Measurements from ENCODE around the gene DPYSL4.

Gene DPYSL4

DNA sequence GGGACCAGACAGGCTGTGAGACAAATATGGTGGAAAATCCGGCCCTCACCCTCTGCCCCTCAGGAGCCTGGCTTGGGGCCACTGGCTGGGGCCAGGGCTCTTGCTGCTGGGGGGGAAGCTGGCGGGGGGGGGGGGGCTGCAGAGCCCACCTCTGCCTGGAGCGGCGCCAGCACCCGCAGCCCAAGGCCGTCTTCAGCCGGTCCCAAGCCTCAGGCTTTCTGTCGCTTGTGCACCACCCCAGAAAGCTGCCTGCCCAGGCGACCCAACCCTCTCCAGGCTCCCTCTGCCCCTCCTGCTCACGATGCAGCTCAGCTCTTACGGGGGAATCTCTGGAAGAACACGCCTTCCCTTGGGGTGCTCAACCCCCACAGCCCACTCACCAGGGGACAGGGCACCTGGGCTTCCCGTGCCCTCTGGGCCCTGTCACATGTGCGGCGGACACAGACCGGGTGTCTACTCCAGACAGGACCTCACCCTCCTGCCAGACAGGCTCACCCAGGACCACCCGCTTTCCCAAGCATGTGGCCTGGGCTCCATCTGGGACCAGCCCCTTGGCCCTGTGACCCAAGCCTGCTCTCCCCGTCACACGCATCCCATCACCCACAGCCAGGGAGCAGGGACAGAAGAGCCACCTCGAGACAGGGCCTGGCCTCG is 43.9 kb downstream of the DPYSL4 start:
- no peak for DNase-seq

DNA sequence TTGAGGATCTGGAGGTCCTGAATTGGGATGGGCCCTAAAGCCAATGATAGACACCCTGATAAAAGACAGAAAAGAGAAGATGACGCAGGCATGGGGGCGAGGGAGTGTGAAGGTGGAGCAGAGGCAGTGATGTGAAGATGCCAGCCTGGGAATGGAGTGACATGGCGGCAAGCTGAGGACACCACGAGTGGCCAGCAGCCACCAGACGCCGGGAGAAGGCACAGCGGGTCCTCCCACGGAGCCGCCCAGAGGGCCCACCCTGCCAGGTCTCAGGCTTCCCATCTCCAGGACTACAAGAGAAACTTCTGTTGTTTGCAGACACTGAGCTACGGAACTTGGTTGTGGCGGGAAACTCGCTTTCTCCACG is 44.9 kb downstream of the DPYSL4 start:
- DNase-seq = no peak

DNA sequence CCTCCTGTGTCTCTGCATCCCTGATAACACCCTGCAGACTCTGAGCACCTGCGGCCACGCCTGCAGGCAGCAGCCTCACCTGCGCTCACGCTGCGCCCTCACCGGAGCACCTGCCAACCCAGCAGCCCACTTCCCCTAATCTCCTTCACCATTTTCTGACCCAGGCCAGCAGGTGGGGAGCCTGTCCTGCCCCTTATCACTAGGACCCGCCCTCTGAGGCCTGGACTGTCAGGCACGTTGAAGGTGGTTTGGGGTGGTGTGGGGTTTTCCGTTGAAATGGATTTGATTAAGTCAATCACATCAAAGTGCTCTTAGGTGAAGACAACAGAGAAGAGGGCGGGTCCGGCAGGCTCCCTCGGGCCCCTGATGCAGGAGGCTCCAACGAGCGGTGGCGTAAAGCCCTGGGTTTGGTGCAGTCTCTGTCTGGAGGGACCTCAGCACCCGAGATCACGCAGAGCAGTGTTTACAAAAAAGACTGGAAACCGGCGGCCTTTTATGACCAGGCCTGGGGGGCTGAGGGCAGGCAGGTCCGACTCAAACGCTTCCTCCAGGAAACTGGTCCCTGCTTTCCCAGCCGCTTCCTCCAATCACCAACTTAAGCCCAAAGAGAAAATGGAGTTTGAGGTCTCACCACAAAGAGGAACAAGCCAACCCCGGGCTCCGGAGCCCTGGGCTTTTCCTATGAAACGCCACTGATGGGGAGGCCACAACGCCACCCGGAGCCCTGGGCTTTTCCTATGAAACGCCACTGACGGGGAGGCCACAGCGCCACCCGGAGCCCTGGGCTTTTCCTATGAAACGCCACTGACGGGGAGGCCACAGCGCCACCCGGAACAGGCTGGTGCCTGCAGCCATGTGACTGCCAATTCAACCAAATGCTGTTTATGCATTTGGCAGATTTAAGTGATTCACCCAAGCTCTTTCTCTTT is 45.5 kb downstream of the DPYSL4 start:
- DNase-seq = peak; percentile 60

DNA sequence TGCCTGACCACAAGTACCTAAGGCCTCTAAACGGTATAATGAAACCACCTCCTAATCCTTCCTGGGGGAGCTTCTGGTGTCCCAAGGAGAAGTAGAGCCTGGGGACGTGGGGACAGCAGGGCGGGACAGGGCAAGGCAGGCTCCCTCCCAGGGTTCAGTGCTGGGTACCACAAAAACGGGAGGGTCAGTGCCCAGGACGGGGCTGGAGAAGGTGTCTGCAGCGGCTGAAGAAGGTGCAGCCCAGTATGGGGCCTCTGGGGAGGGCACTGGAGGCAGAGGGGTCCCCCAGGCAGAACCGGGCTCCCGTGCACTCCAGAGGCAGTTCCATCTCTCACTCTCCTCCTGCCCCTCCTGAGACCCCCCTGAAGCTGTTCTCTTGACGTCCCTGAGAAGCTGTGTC is 46.2 kb downstream of the DPYSL4 start:
- DNase-seq = no peak

DNA sequence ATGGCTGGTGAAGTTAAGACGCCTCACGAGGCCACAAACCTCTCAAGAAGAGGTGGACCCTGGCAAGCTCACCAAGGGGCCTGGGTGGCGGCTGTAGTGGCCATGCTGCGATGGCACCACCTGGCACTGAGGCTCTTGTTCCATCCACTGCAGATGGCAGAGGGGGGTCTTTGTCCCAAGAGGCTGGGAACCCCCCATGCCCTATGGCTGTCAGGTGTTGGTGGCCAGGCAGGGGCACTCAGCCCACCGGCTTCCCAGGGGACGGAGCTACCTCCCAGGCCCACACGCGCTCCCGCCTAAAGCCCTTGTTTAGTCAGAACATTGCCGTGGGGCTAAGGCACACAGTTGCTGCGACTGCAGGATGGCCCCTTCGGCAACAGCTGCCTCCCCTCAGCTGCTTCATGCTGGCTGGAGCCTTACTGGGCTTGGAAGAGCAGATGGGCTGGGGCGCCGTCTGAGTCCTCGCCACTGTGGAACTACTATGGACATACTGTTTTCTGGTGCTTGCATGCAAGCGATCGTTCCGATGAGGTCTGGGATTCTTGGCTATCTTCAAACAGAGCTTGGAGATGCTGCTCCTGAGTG is 46.8 kb downstream of the DPYSL4 start:
- DNase-seq = no peak

DNA sequence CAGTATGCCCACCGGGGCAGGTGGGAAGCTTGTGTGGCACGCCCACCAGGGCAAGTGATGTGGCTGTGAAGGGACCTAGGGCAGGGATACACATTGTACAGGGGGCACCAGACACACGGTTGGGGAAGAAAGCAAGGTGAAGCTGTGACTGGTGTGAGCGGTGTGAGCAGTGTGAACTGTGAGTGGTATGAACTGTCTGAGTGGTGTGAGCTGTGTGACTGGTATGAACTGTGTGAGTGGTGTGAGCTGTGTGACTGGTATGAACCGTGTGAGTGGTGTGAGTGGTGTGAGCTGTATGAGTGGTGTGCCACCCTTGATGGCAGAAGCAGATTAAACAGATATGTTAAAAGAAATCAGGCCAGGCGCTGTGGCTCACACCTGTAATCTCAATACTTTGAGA is 48.1 kb downstream of the DPYSL4 start:
- DNase-seq = no peak

DNA sequence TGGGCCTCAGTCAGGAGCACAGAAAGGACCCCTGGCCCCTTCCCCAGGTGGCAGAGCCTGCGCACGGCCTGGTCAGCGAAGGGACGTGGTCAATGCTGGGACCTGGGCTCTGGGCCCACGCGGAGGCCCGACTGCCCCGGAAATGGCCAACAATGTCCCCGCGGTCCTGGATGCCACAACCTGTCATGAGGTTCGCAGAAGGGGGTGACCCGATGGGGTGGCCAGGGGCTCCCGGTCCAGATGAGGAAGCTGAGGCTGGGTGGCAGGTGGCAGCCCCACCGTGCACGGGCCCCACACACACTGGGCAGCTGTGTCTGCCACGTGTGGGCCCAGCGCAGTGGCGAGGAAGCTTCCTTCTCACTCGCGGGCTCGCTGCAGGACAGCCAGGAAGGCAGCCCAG is 49.4 kb downstream of the DPYSL4 start:
- DNase-seq = no peak

DNA sequence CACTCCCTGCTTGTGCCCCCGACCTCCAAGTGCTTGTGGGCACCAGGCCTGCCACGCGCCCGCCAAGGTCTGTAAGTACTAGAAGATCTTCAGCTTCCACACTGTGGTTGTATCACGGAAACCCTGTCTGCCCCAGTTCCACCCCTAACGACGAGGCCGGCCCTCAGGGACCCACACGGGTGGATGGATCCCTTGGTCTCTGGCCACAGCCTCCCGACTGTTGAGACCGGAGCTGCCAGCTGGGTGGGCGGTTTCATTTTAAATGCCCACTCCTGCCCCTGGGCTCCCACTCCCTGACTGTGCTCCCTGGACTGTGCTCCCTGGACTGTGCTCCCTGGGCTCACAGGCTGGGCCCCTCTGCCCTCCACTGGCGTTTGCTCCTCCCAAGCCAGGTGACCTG is 50.1 kb downstream of the DPYSL4 start:
- no peak for DNase-seq

DNA sequence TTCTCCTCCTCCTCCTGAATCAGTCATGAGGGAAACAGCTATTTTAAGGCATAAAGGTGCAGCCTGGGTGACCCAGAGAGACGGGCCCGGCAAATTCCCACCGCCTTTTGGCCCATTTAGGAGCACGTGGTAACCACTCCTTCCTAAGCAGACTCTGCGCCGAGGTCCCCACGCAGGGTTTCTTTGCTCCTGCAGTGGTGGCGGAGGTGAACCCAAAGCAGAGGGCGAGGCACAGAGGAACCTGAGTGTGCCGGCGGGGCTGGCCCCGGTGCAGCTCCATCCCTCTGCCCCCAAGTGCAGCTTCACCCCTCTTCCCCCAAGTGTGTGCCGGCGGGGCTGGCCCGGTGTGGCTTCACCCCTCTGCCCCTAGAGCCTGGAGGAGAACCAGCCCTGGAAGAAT is 50.6 kb downstream of the DPYSL4 start:
- no peak for DNase-seq

DNA sequence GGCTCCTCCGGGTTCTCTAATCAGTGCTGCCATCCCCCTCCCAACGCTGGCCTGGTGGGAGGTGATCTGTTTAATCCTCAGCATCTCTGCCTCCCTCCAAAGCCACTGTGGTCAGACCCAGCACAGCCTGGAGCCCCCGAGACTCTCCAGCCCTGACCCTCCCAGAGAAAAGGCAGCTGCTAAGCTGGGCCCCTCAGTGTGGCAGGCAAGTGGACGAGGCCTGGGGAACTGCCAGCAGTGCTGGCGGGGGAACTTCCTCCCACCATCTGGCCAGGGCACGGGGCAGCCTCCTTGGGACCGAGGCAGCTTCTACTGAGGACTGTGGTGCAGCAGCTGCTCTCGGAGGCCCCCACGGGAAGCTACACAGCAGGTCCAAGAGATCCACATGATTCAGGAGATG is 51.1 kb downstream of the DPYSL4 start:
- DNase-seq = no peak

DNA sequence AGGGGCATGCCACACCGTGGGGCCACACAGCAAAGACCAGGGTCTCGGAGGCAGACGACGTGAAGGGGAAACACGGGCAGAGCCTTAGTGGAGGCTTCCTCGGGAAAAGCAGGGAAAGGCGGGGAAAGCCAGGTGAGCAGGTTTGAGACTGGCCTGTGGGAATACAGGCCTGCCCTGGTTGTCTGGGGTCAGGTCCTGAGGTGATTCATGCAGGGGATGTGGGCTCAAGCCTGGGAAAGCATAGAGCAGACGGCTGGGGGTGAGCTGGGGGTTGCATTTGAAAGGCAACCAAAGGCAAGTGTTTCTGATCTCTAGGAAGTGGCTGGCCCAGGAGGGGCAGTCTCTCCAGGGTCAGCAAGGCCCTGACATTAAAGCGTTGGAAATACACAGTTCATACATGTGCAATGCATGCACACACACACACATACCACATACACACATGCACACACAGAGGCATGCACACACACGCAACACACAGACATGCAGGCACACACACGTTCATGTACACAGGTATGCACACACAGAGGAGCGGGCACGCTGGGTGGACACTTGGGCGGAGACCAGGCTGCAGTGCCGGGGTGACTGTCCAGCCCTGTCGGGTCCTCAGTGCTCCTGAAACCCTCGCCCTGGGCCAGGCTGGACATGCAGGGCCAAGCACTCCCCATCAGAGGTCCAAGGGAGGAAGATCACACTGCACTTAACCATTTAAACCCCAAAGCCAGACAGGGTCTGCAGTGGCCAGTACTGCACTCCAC is 51.8 kb downstream of the DPYSL4 start:
- no peak for DNase-seq

DNA sequence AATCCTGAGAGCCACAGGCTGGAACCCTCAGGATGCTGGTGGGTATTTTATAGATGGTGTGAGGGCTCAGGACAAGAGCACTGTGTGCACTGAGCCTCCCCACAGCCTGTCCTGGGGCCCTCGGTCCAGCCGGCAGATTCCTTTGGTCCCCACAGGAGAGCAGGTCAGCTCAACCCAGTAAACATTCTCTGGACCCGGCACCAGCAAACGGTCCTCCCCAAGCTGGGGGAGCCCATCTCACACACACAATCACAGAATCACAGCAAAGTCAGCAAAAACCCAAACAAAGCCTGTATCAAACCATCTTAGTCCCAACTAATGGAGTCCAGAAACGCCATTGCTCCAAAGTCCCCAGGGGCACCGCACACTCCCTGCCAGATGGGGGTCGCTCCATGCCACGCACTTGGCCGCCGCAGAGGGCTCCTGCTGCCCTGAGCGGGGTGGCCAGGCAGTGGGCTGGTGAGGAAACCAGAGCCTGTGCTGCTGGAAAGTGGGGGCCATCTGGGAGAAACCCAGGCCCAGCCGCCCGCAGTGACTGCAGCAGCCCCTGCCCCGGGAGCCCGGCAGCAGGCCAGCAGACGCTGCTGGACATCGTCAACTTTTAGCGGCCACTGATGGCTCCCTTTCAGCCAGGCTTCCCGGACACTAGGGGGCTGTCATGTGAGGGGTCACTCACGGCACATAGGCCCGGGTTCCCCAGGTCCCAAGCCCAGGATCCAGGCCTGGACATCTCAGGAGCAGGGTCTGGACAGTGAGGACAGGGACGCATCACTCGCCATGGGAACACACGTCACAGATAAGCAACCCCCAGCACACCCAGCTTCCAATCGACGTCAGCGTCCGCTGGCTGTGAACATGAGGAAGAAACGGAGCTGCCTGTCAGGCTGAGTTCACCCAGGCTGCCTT is 52.6 kb downstream of the DPYSL4 start:
- DNase-seq = no peak

DNA sequence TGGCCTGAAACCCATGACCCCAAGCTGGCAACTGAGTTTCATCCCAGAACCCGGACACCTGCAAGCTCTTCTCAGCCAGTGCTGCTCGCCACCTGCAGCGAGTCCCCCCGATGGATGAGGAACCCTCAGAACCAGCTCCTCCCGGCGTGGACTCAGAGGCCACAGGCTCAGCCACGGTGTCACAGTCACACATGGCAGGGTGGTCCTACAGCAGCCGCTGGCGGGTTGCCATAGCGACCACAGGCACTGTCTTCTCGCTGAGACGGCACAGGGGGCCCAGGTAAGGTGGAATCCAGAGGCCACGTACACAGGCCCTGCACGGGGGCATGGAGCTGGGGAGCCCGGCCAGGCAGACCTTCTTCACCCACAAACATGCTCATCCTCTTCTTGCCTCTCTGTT is 53.4 kb downstream of the DPYSL4 start:
- DNase-seq = no peak

DNA sequence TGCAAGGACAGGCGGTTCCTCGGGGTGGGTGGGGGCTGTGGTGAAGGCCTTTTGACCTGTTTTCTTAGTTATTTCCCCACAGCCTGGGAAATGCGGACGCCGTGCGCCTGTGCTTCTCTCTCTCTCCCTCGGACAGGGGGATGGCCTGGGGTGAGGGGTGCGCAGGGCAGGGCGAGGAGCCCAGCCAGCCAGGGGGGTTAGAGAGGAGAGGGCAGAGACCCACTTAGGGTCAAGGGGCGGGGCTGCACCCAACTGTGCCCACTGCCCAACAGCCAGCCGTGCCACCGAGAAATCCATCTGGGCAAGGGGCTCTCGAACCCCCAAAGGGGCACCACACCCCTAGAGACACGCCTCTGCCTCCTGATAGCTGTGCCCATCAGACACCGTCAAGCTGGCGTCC is 53.8 kb downstream of the DPYSL4 start:
- DNase-seq = no peak

DNA sequence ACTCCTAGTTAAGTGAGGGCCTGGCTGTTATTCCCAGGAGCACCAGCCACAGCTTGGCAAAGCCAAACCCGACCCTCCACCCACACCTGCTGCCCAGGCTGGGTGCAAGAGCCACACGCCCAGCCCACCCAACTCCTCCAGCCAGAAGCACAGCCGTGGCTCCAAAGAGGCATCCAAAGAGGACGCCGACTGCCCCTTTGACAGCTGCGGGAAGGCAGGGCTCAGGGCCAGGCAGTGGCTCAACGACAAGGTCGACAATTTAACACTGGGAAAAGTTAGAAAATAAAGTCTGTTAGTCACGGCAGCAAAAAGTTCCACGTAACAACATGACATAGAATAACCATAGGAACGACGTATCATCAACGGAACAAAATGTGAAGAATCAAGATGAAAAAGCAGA is 54.3 kb downstream of the DPYSL4 start:
- DNase-seq = no peak

DNA sequence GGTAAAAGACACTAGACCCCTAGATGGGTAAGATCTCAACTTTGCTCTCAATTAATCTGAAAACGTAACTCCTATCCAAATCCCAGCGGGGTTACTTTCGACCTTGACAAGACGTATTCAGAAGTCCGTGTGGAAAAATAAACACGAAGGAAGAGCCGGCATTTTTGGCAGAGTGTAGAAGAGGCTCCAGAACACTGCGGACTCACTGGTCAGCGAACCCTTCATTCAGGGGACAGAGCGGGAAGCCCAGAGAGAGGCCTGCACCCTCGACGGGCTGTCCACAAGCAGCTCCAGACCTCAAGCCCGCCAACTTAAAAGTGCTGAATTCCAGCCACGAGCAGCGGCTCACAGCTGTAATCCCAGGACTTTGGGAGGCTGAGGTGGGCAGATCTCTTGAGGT is 54.7 kb downstream of the DPYSL4 start:
- no peak for DNase-seq

DNA sequence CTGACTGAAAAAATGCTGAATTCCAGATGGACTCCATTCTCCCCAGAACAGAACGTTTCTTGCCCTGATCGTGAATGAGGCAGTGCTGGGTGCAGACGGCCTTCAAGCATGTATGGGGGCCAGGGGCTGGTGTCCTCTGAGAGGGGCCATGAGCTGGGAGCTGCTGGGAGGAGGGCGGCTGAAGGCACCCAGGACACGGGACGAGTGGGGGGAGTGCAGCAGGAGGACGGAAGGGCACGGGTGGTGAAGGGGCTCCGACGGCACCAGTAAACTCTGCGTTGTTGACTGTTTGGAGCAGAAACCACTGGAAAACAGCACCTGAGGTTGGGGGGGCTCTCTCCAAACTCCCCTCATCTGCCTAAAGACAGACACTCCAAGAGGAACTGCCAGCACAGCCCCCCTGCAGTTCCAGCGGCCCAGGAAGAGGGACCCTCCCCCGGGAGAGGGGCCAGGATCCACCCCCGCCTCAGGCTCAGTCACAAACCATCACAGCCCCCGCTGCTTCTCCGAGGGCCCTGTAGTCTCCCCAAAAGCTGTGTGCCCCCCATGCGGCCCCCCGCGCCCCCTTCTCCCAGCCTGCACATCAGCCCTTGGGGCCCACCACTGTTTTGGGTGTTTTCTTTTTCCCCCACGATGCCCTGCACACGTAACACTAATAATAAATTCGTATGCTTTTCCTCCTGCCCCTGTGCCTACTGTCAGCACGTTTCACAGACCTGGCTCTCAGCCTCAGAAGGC is 55.5 kb downstream of the DPYSL4 start:
- DNase-seq = no peak

DNA sequence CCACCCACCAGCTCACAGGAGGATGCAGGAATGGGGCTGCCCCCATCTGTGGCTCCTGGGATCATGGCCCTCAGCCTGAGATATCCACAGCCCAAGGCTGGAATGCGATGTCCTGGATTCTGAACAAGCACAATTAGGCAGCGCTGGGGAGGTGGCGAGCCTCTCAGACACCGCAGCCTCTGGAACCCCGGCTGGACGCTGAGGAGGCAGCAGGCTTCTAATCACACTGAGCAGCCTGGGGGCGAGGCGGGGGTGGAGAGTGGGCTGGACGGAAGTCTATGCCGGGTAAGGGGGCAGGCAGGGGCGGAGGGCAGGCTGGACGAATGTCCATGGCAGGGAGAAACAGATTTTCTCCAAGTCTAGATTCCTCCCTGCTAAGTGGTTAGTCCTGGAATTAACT is 56.4 kb downstream of the DPYSL4 start:
- DNase-seq = no peak

DNA sequence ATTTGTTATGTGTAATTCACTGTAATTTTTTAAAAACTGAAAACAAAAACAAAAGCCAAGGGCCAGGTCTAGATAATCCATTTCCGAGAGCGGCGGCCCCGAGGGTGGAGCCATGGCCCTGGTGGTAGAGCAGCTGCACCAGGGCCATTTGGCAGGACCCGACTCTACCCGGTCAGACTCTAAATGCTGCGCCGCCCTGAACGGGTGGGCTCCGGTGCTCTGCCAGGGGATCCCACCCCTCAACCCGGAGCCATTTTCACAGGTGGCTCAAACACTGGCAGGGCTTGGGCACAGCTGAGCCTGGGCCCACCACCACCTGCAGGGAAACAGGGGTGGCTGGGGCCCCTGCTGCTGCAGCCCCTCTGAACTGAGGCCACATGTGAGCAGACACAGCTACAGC is 56.9 kb downstream of the DPYSL4 start:
- DNase-seq = no peak

DNA sequence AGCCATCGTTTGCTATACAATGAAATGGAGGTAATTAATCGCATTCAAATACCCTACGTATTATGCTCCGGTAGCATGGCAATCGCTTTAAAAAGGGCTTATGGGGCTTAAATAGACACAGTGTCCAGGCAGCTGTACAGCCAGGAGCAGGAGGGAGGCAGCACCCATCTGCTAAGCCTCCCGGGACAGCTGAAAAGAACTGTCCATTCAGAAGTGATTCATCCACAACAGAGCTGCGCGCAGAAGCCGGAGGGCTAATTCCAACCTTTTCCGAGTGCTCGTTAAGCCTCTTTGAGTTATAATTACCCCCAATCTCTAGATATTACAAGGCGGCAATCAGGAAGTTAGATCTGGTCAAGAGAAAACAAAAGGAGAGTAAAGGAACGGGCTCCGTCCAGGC is 58.3 kb downstream of the DPYSL4 start:
- no peak for DNase-seq

DNA sequence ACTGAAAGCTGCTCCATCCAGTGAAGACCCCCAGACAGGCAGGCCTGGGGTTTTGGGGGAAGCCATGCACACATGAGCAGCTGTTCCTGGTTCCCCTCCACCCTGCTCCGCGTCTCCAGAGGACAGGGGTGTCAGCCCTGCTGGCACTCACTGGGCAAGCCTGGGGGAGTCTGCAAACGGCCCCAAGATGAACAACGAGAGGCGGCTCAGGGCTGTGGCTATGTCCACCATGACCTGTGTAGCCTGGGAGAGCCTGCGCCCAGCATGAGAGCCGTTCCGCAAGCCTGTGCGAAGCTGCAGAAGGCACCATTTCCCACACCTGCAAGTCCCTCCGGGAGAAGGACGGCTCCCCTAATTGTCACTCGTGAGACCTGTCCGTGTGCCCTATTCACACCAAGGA is 59.5 kb downstream of the DPYSL4 start:
- DNase-seq = no peak

DNA sequence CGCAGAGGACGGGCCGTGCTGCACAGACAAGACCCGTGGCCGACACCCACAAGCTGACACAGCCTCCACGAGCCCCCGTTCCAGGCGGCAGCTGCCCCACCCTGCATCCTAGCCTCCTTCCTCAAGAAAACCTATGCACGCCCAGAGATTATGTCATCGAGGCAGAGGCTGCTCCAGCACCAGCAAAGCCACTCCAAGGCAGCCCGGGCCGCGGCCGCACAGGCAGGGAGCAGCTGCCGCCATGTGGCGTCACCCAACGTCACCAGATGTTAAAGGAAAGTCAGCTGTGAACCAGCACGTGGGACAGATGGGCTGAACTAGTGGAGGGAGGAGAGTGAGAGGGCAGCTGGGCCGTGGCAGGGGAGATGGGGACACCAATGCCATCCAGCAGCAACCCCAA is 61.2 kb downstream of the DPYSL4 start:
- DNase-seq = no peak

Measured in hematopoietic multipotent progenitor cell treated with erythropoietin and hydrocortisone succinate and interleukin-3 and kit ligand, for 6 days (in vitro differentiated cells).